HG02938 (cell line): ENCODE measurements around the gene PLEKHN1.
"Not testable (repeated sequence)": the region's sequence is repeated elsewhere in the genome, so short reads cannot be mapped to it uniquely, and the experiment has no call there.

Experiments used
- ATAC-seq: cut with Tn5 transposase; IDR thresholded peaks from one replicate; pipeline ENCODE4 v1.9.1; 2021; ENCODE audit warnings: mild to moderate bottlenecking, moderate library complexity; ENCODE audit not compliant: unreplicated experiment

PLEKHN1 gene

GRCh38 chr1:1005774-1006304 is 39.6 kb downstream of the PLEKHN1 start:
- ATAC-seq = no peak

- ATAC-seq = no peak
These were observed 40.2 kb downstream of the PLEKHN1 start for GRCh38 chr1:1006305-1007159.

GRCh38 chr1:1010131-1010530 is 43.8 kb downstream of the PLEKHN1 start:
- ATAC-seq = not testable (repeated sequence)

- ATAC-seq = no peak
These were observed 45.2 kb downstream of the PLEKHN1 start for GRCh38 chr1:1011396-1011949.

GRCh38 chr1:1012736-1013104 is 46.4 kb downstream of the PLEKHN1 start:
- not testable (repeated sequence) for ATAC-seq

GRCh38 chr1:1013105-1013921 is 47.0 kb downstream of the PLEKHN1 start, which contains the start of gene ISG15:
Gene ISG15 (plus strand): TSS chr1:1013497. CDS start chr1:1013574, 77 bp downstream.
- ATAC-seq = peak; percentile 82

- no peak for ATAC-seq
These were observed 47.8 kb downstream of the PLEKHN1 start for GRCh38 chr1:1013922-1014648.

- no peak for ATAC-seq
These were observed 48.8 kb downstream of the PLEKHN1 start for GRCh38 chr1:1014799-1015681.

GRCh38 chr1:1017397-1018320 is 51.4 kb downstream of the PLEKHN1 start:
- not testable (repeated sequence) for ATAC-seq

GRCh38 chr1:1018321-1018685 is 52.0 kb downstream of the PLEKHN1 start:
- ATAC-seq = not testable (repeated sequence)

GRCh38 chr1:1019122-1019999 is 53.1 kb downstream of the PLEKHN1 start:
- ATAC-seq = peak; percentile 44

- peak; percentile 17 for ATAC-seq
These were observed 53.7 kb downstream of the PLEKHN1 start, which contains the start of gene AGRN for GRCh38 chr1:1020000-1020404. Gene AGRN (plus strand): TSS chr1:1020120. CDS start chr1:1020173, 53 bp downstream.

GRCh38 chr1:1020415-1021009 is 54.2 kb downstream of the PLEKHN1 start:
- peak; percentile 14 for ATAC-seq

GRCh38 chr1:1021010-1021919 is 55.0 kb downstream of the PLEKHN1 start:
- no peak for ATAC-seq

- no peak for ATAC-seq
These were observed 55.6 kb downstream of the PLEKHN1 start for GRCh38 chr1:1021920-1022259.
